H1 (cell line): Measurements from ENCODE around the gene SH3GL1. TPM values are rescaled to one million over a fixed set of nuclear protein-coding genes. Genes with fewer than 3 reads are reported as not detected.

Experiments
- CTCF ChIA-PET: fragments of 300-600 bp; sonication (Branson Sonifier 250); formaldehyde crosslinking; loops from one replicate; lab custom pipeline; 2021; ENCODE audit not compliant: partially characterized antibody; lab: Charles Lee
- POLR2A ChIA-PET: fragments of 300-600 bp; sonication (Branson Sonifier 250); formaldehyde crosslinking; loops from one replicate; lab custom pipeline; 2021; ENCODE audit warnings: inconsistent platforms; ENCODE audit not compliant: partially characterized antibody; lab: Charles Lee
- DNase-seq, 2 experiments: peaks; one replicate each; pipeline versions ENCODE4 v3.0.0 to v3.0.0-alpha.2; 2010 to 2022; ENCODE audit warnings: low spot score in 2 of 2, low read depth in 1 of 2, mixed read lengths in 1 of 2
- FAIRE-seq: peaks from 2 replicates; lab custom pipeline; 2011; peaks lifted over from hg19 to GRCh38; lab: Jason Lieb, UNC
- H2AFZ ChIP-seq: 2 replicates; pipeline ENCODE4 v1.8.1; 2012; ENCODE audit warnings: low read length, inconsistent platforms
- H2AK5ac ChIP-seq: 2 replicates; pipeline ENCODE4 v1.6.1; 2013; ENCODE audit warnings: low read depth, low read length
- H2BK120ac ChIP-seq: replicated peaks from 2 replicates; pipeline ENCODE3; 2013; ENCODE audit warnings: low read depth, low read length, inconsistent platforms
- H2BK12ac ChIP-seq: 2 replicates; pipeline ENCODE4 v1.6.1; 2013; ENCODE audit warnings: low read depth, low read length
- H2BK15ac ChIP-seq: 2 replicates; pipeline ENCODE4 v1.6.1; 2013; ENCODE audit warnings: low read length
- H2BK20ac ChIP-seq: 2 replicates; pipeline ENCODE4 v1.6.1; 2013; ENCODE audit warnings: low read length
- H2BK5ac ChIP-seq: 2 replicates; pipeline ENCODE4 v1.6.1; 2013; ENCODE audit warnings: low read depth, low read length
- H3K14ac ChIP-seq: 2 replicates; pipeline ENCODE4 v1.6.1; 2013; ENCODE audit warnings: inconsistent platforms; ENCODE audit not compliant: insufficient read length
- H3K18ac ChIP-seq: 2 replicates; pipeline ENCODE4 v1.6.1; 2013; ENCODE audit warnings: low read length; ENCODE audit errors: extremely low read depth
- H3K23ac ChIP-seq: 2 replicates; pipeline ENCODE4 v1.6.1; 2013; ENCODE audit warnings: inconsistent platforms; ENCODE audit not compliant: insufficient read length
- H3K23me2 ChIP-seq: 2 replicates; pipeline ENCODE4 v1.6.1; 2013; ENCODE audit warnings: low read depth, low read length
- H3K27ac ChIP-seq: 2 replicates; pipeline ENCODE4 v1.6.1; 2011; ENCODE audit warnings: low read depth, low read length, inconsistent platforms
- H3K27me3 ChIP-seq, 4 experiments: replicated peaks in 1 of 4; 1 replicate in 1 of 4; 2 replicates in 3 of 4; pipeline versions ENCODE4 v1.6.1 to v1.8.1; 2011 to 2013; ENCODE audit warnings: low read length in 3 of 4, mild to moderate bottlenecking in 3 of 4, inconsistent platforms in 2 of 4, mixed read lengths in 2 of 4, moderate library complexity in 1 of 4; ENCODE audit not compliant: control insufficient read depth in 3 of 4, insufficient read depth in 3 of 4; ENCODE audit errors: extremely low read depth in 1 of 4
- H3K36me3 ChIP-seq, 4 experiments: 2 replicates each; pipeline versions ENCODE4 v1.6.1 to v1.8.1; 2011 to 2013; ENCODE audit warnings: mild to moderate bottlenecking in 4 of 4, low read length in 3 of 4, moderate library complexity in 2 of 4, control low read depth in 1 of 4, inconsistent platforms in 1 of 4; ENCODE audit not compliant: insufficient read depth in 4 of 4, control insufficient read depth in 2 of 4
- H3K4ac ChIP-seq: replicated peaks from 2 replicates; pipeline ENCODE3; 2013; ENCODE audit warnings: low read length, low read depth, mixed read lengths, inconsistent platforms; ENCODE audit not compliant: insufficient read length
- H3K4me1 ChIP-seq, 4 experiments: replicated peaks in 1 of 4; 1 replicate in 1 of 4; 2 replicates in 3 of 4; pipeline versions ENCODE4 v1.6.1 to v1.8.1; 2011 to 2013; ENCODE audit warnings: low read length in 3 of 4, inconsistent platforms in 2 of 4, mixed read lengths in 1 of 4; ENCODE audit not compliant: insufficient read depth in 4 of 4, control insufficient read depth in 3 of 4
- H3K4me2 ChIP-seq, 2 experiments: 2 replicates each; pipeline versions ENCODE4 v1.6.1 to v1.8.1; 2011 to 2013; ENCODE audit warnings: low read depth in 2 of 2, low read length in 2 of 2, control low read depth in 1 of 2, inconsistent platforms in 1 of 2, mild to moderate bottlenecking in 1 of 2; ENCODE audit not compliant: insufficient read depth in 1 of 2
- H3K4me3 ChIP-seq, 4 experiments: fragments of 200-600, 300-600 bp in 1 of 4; sonication (generic), shearing (Covaris generic), sonication (Bioruptor Twin) in 1 of 4; 2 replicates each; pipeline versions ENCODE4 v1.5.1 to v1.8.1; 2011 to 2016; ENCODE audit warnings: low read length in 4 of 4, low read depth in 3 of 4, control low read depth in 2 of 4, inconsistent platforms in 2 of 4, mild to moderate bottlenecking in 2 of 4, mixed read lengths in 1 of 4, moderate library complexity in 1 of 4; ENCODE audit not compliant: insufficient read depth in 2 of 4; ENCODE audit errors: extremely low read depth in 1 of 4
- H3K56ac ChIP-seq: replicated peaks from 2 replicates; pipeline ENCODE3; 2013; ENCODE audit warnings: low read depth, mild to moderate bottlenecking, mixed read lengths, low read length, inconsistent platforms; ENCODE audit not compliant: insufficient read length
- H3K79me1 ChIP-seq: 2 replicates; pipeline ENCODE4 v1.6.1; 2013; ENCODE audit warnings: low read depth, low read length, control low read depth
- H3K79me2 ChIP-seq, 2 experiments: 2 replicates each; pipeline versions ENCODE4 v1.6.1 to v1.8.1; 2012 to 2013; ENCODE audit warnings: low read length in 2 of 2, mild to moderate bottlenecking in 2 of 2, inconsistent platforms in 1 of 2; ENCODE audit not compliant: insufficient read depth in 2 of 2, control insufficient read depth in 1 of 2
- H3K9ac ChIP-seq, 4 experiments: replicated peaks in 1 of 4; 1 replicate in 1 of 4; 2 replicates in 3 of 4; pipeline versions ENCODE4 v1.6.1 to v1.8.1; 2011 to 2013; ENCODE audit warnings: low read depth in 3 of 4, low read length in 3 of 4, control low read depth in 2 of 4, mild to moderate bottlenecking in 2 of 4, moderate library complexity in 2 of 4, inconsistent platforms in 1 of 4; ENCODE audit errors: extremely low read depth in 1 of 4
- H3K9me3 ChIP-seq, 2 experiments: 2 replicates each; pipeline versions ENCODE4 v1.6.1 to v1.8.1; 2012 to 2013; ENCODE audit warnings: mild to moderate bottlenecking in 2 of 2, moderate library complexity in 2 of 2, control low read depth in 1 of 2, inconsistent platforms in 1 of 2, low read depth in 1 of 2, low read length in 1 of 2, mixed read lengths in 1 of 2; ENCODE audit not compliant: insufficient read depth in 2 of 2
- H4K20me1 ChIP-seq, 2 experiments: replicated peaks in 1 of 2; 2 replicates each; pipeline versions ENCODE3 to v1.8.1; 2011 to 2013; ENCODE audit warnings: inconsistent platforms in 2 of 2, low read length in 2 of 2, mild to moderate bottlenecking in 1 of 2; ENCODE audit not compliant: insufficient read depth in 2 of 2, control insufficient read depth in 1 of 2
- H4K5ac ChIP-seq: 2 replicates; pipeline ENCODE4 v1.6.1; 2013; ENCODE audit warnings: low read length, low read depth, mixed read lengths, inconsistent platforms; ENCODE audit not compliant: insufficient read length
- H4K8ac ChIP-seq: 2 replicates; pipeline ENCODE4 v1.8.0; 2013; ENCODE audit warnings: mild to moderate bottlenecking, moderate library complexity, low read length, inconsistent platforms; ENCODE audit not compliant: insufficient read depth; ENCODE audit errors: extremely low read depth
- H4K91ac ChIP-seq: replicated peaks from 2 replicates; pipeline ENCODE3; 2013; ENCODE audit warnings: low read length, mixed read lengths, inconsistent platforms; ENCODE audit not compliant: insufficient read length
- ASH2L ChIP-seq: fragments of 200-600, 300-600 bp; sonication (generic); IDR thresholded peaks from one replicate; pipeline ENCODE4 v1.7.1; 2017; ENCODE audit warnings: low read length
- KDM1A ChIP-seq: fragments of 200-600, 300-600 bp; sonication (generic); IDR thresholded peaks from 2 replicates; pipeline ENCODE4 v1.7.1; 2016; ENCODE audit warnings: mild to moderate bottlenecking, low read length, borderline replicate concordance
- PHF8 ChIP-seq: fragments of 200-600 bp; sonication (generic); conservative IDR thresholded peaks from 2 replicates; pipeline ENCODE4 v1.7.1; 2012; ENCODE audit warnings: low read depth, mild to moderate bottlenecking, inconsistent platforms, low read length, moderate library complexity
- RNF2 ChIP-seq: fragments of 200-900, 300-1000 bp; sonication (generic); IDR thresholded peaks from 2 replicates; pipeline ENCODE4 v1.7.1; 2016; ENCODE audit warnings: borderline replicate concordance, low read depth, mild to moderate bottlenecking, antibody characterized with exemption, low read length; ENCODE audit not compliant: poor library complexity, severe bottlenecking; ENCODE audit errors: missing control alignments
- WGBS, 2 experiments: shearing (Covaris generic) in 1 of 2; methylation state at CpG; one replicate each; pipeline versions ENCODE4 v1.1.6 to v1.1.7; 2013 to 2015; ENCODE audit warnings: low lambda C conversion rate in 2 of 2, mixed read lengths in 2 of 2, inconsistent platforms in 1 of 2, low coverage in 1 of 2, missing lambda C conversion rate in 1 of 2; ENCODE audit not compliant: insufficient replicate concordance in 2 of 2, insufficient coverage in 1 of 2, insufficient read length in 1 of 2; ENCODE audit errors: extremely low coverage in 1 of 2, missing lambda C conversion rate in 1 of 2; 5-methylcytosine and 5-hydroxymethylcytosine counted together
- polyA plus RNA-seq, 7 experiments: library from polyadenylated mRNA; depleted of rRNA in 3 of 7; stranded (reverse) in 5 of 7; unstranded in 2 of 7; fragments of >200 nt in 5 of 7; fragments of 200-250 nt in 2 of 7; gene quantifications; 1 replicate in 5 of 7; 2 replicates in 1 of 7; 4 replicates in 1 of 7; pipeline versions ENCODE4 v1.2.1 to v1.2.3, GENCODE V29; 2011 to 2013; ENCODE audit warnings: missing spikeins in 2 of 7, mixed read lengths in 2 of 7
- total RNA-seq: library from RNA; stranded (reverse); fragmentation: NEBNext Ultra II Directional; extraction: Animal tissue kit (Norgen Biotek cat#: 25700); gene quantifications from 2 replicates; pipeline ENCODE4 v1.2.1, GENCODE V29; 2021

SH3GL1 gene
- total and polyA plus RNA-seq, 2 of the 8 experiments (the other 6 are each of a cell fraction or from before 2014, with no cell fraction given): 81.5 to 102 TPM

DNA sequence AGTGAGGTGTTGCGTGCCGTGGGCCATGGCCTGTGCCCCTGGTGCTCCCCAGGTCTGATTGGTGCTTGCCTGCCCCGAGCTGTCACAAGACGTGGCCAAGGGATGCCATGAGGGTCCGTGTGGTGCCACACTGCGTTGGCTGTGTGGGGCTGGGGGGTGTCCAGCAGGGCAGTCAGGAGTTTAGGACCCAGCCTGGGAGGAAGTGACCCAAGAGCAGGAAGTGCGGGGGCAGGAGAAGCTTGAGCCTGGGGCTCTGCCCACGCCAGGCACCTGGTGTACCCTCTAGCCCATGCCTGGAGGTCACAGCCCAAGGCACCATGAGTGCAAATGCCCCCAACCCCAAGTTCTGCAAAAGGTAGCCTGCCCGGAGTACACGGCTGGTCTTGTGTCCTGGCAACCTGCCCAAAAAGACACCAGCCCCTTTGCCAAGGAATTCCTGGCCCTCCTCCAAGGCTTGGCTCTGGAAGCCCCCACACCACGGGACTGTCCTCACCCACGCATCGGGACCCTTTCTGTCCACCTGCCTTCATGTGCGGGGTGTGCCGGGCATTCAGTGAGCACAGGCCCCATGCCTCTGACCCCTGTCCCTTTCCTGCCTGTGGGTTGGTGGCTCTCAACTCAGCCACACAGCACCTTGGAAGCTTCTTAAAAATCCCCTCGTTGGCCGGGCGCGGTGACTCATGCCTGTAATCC lies 32.1 kb downstream of the SH3GL1 start:
- no peak overlapping the region for H2BK120ac ChIP-seq
- H3K9ac ChIP-seq: no peak overlapping the region; a peak in 2 of 7 replicates
- H4K91ac ChIP-seq: peak overlapping the region; percentile 17
- no peak overlapping the region for H3K14ac ChIP-seq
- H3K9me3 ChIP-seq: no peaks in the 10 kb centered on the region
- TF ChIP-seq KDM1A (no peak), ASH2L (no peak), RNF2 (no peak), PHF8 (no peak)
- H2AK5ac ChIP-seq: no peak overlapping the region
- no peak overlapping the region for H3K56ac ChIP-seq
- H3K23me2 ChIP-seq: no peaks in the 10 kb centered on the region
- H3K23ac ChIP-seq: no peak overlapping the region
- no peak overlapping the region for H4K5ac ChIP-seq
- H3K4me2 ChIP-seq: no peak overlapping the region
- peak overlapping the region; percentile 49 for H2BK5ac ChIP-seq
- no peak for FAIRE-seq
- H3K4me3 ChIP-seq: no peak overlapping the region
- POLR2A ChIA-PET: interaction anchor here (0.7 to 13.0 kb wide), 4 partner anchors 10 to 960 kb away, joined by 3 to 72 read pairs (median 4); partner anchors contain the start of gene MPND
- no peak overlapping the region for H3K27ac ChIP-seq
- peak overlapping the region; percentile 32; the same call in 1 of the 2 replicates for H3K18ac ChIP-seq
- H3K79me2 ChIP-seq: peaks cover 0 to 8% of the 10 kb centered on the region in 2 experiments; a peak in 1 of 4 replicates
- H2BK12ac ChIP-seq: 0 out of 2 replicates have a peak overlapping the region, but pooled peaks have one; percentile 1
- H3K36me3 ChIP-seq: peaks cover 6 to 15% (median 7%) of the 10 kb centered on the region in 4 experiments; a peak in 5 of 8 replicates
- peak in 1 of 2 experiments; percentile 45 for DNase-seq
- peaks cover 0 to 14% (median 9%) of the 10 kb centered on the region in 4 experiments; a peak in 5 of 7 replicates for H3K4me1 ChIP-seq
- H3K79me1 ChIP-seq: peaks cover 30% of the 10 kb centered on the region
- no peak overlapping the region for H2BK15ac ChIP-seq
- CTCF ChIA-PET: interaction anchor here (0.7 to 1.8 kb wide), 4 partner anchors 16 to 233 kb away, joined by 3 to 9 read pairs (median 3); partner anchors contain the start of gene SH3GL1
- peak overlapping the region; percentile 25 for H3K4ac ChIP-seq
- peaks cover 25 to 44% of the 10 kb centered on the region in 2 experiments for H4K20me1 ChIP-seq
- no peak overlapping the region for H2BK20ac ChIP-seq
- H2AFZ ChIP-seq: no peak overlapping the region
- H3K27me3 ChIP-seq: no peaks in the 10 kb centered on the region
- H4K8ac ChIP-seq: no peak overlapping the region
- WGBS, 2 experiments: 88% methylated on average over 18 of the region's 19 CpGs; no CpG with 5 or more reads in 1 of the 2 experiments
